Measurements from ENCODE around the gene KTN1.

DNA sequence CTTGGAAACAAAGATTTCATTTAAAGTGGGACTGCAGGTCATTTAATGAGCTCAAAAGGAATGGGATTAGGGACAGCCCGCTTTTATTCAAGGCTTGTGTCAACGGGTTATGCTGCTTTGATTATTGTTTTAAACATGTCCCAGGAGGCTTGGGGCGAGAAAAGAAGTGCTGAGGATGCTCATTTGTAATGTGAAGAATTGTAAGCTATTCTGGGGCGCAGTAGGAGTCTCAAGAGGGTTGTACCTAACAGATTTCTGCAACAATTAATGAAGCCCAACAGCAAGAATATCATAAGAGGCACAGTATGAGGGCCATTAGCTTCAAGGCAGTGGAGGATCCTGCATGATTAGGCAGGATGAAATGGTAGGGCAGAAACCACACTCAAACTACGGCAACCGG, 122.5 kb downstream of the KTN1 start:
- TF ChIP-seq EZH2 (IDR thresholded peaks at IDR 0.05) (no peak), POLR2AphosphoS5 (IDR thresholded peaks at IDR 0.05; ENCODE audit: borderline replicate concordance, low read depth, low read length) (no peak), FOXP2 (optimal IDR thresholded peaks at IDR 0.05; ENCODE audit: control extremely low read depth, extremely low read length, insufficient read depth) (no peak)
